Measurements from ENCODE around the gene CLEC4A. TPM values are rescaled to one million over a fixed set of nuclear protein-coding genes. Genes with fewer than 3 reads are reported as not detected.
"Not testable (repeated sequence)": the region's sequence is repeated elsewhere in the genome, so short reads cannot be mapped to it uniquely, and the experiment has no call there.

CLEC4A gene
- total and polyA plus RNA-seq, 10 donors: 5.2 to 19.6 (median 9.1) TPM

DNA sequence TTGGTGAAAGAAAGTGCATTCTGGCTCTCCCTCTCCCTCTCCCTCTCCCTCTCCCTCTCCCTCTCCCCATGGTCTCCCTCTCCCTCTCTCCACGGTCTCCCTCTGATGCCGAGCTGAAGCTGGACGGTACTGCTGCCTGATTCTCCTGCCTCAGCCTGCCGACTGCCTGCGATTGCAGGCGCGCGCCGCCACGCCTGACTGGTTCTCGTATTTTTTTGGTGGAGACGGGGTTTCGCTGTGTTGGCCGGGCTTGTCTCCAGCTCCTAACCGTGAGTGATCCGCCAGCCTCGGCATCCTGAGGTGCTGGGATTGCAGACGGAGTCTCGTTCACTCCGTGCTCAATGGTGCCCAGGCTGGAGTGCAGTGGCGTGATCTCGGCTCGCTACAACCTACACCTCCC lies 59.9 kb downstream of the CLEC4A start:
- H3K4me3 ChIP-seq; H3K9me3 ChIP-seq; intact Hi-C loops (cut with DNase I; ENCODE audit: low total_unique reads); H3K27me3 ChIP-seq (replicated peaks in 1 of 7); DNase-seq; H3K36me3 ChIP-seq; H3K27ac ChIP-seq: not testable (repeated sequence)
- H3K4me1 ChIP-seq: peaks cover 0 to 12% (median 0%) of the 10 kb centered on the region in 6 donors
- 97 to 98% (median 98%) methylated on average over 13 to 22 of the region's 23 CpGs for WGBS, 5 donors

GRCh38 chr12:8184206-8184605 lies 60.8 kb downstream of the CLEC4A start:
- DNase-seq; intact Hi-C loops (cut with DNase I; ENCODE audit: low total_unique reads): not testable (repeated sequence)

GRCh38 chr12:8188088-8188487 lies 64.7 kb downstream of the CLEC4A start:
- H3K27ac ChIP-seq; intact Hi-C loops (cut with DNase I; ENCODE audit: low total_unique reads); H3K9me3 ChIP-seq; H3K4me1 ChIP-seq; H3K4me3 ChIP-seq; H3K36me3 ChIP-seq; H3K27me3 ChIP-seq (replicated peaks in 1 of 7); DNase-seq: not testable (repeated sequence)
- WGBS, 5 donors: 75 to 95% (median 87%) methylated on average over 1 to 2 of the region's 2 CpGs

More at GRCh38 chr12:8184206-8184605, 60.8 kb downstream of the CLEC4A start:
- H3K4me3 ChIP-seq; H3K27me3 ChIP-seq (replicated peaks in 1 of 7); H3K27ac ChIP-seq; H3K36me3 ChIP-seq; H3K9me3 ChIP-seq: not testable (repeated sequence)
- 90 to 98% (median 96%) methylated on average over 2 to 23 of the region's 28 CpGs; no CpG with 5 or more reads in 1 of the 5 donors for WGBS, 5 donors
- H3K4me1 ChIP-seq: peaks cover 0 to 12% (median 0%) of the 10 kb centered on the region in 6 donors

Other genes with a start within 250 kb of the CLEC4A start
- gene SLC2A3, start 187.4 kb upstream of the CLEC4A start, total RNA-seq: 100 to 1,000 TPM in 6 of 7 donors, 10 to 100 TPM in 1; 74.6 to 869 (median 213) TPM
- gene SLC2A3, start 187.4 kb upstream of the CLEC4A start, polyA plus RNA-seq: 10 to 100 TPM; 10.7 to 16.5 (median 14.6) TPM
- 10 to 100 TPM; 15.5 to 20.9 (median 18.4) TPM for gene FOXJ2, start 90.9 kb upstream of the CLEC4A start, total RNA-seq
- gene FOXJ2, start 90.9 kb upstream of the CLEC4A start, polyA plus RNA-seq: 1 to 10 TPM; 3.7 to 6.5 (median 5.6) TPM
- gene C3AR1, start 57.3 kb upstream of the CLEC4A start, total RNA-seq: 10 to 100 TPM; 22.2 to 43.6 (median 36.6) TPM
- 1 to 10 TPM; 6.9 to 9.8 (median 7.9) TPM for gene C3AR1, start 57.3 kb upstream of the CLEC4A start, polyA plus RNA-seq
- gene NECAP1, start 41.3 kb upstream of the CLEC4A start, total RNA-seq: 10 to 100 TPM; 33.4 to 46.6 (median 36.6) TPM
- 10 to 100 TPM; 13.9 to 22.8 (median 15.4) TPM for gene NECAP1, start 41.3 kb upstream of the CLEC4A start, polyA plus RNA-seq
- under 1 TPM in 1 of 7 donors, not detected in 6; 0.19 TPM for gene ZNF705A, start 33.4 kb downstream of the CLEC4A start, total RNA-seq
- gene ZNF705A, start 33.4 kb downstream of the CLEC4A start, polyA plus RNA-seq: not detected
- gene FAM90A1, start 104.0 kb downstream of the CLEC4A start, total RNA-seq: under 1 TPM in 5 of 7 donors, not detected in 2; 0.14 to 0.73 (median 0.19) TPM
- under 1 TPM; 0.20 to 0.35 (median 0.32) TPM for gene FAM90A1, start 104.0 kb downstream of the CLEC4A start, polyA plus RNA-seq

All from spleen (tissue), 11 donors.